Karpas-422 (cell line): Measurements from ENCODE around the gene EEFSEC. TPM values are rescaled to one million over a fixed set of nuclear protein-coding genes. Genes with fewer than 3 reads are reported as not detected.

Experiments
- DNase-seq: peaks from one replicate; pipeline ENCODE4 v3.0.0-alpha.2; 2015
- H2AFZ ChIP-seq: fragments of 200-600 bp; sonication (generic); 2 replicates; pipeline ENCODE4 v1.6.1; 2014; ENCODE audit warnings: antibody characterized with exemption, low read length, mixed read lengths
- H3K27ac ChIP-seq: fragments of 200-600 bp; sonication (generic); 2 replicates; pipeline ENCODE4 v1.5.1; 2014; ENCODE audit warnings: mild to moderate bottlenecking, low read length, moderate library complexity
- H3K27me3 ChIP-seq: fragments of 200-600 bp; sonication (generic); 2 replicates; pipeline ENCODE4 v1.6.1; 2014; ENCODE audit warnings: low read length, mixed read lengths
- H3K36me3 ChIP-seq: fragments of 200-600 bp; sonication (generic); 2 replicates; pipeline ENCODE4 v1.6.1; 2014; ENCODE audit warnings: low read length, mixed read lengths; ENCODE audit not compliant: insufficient read depth
- H3K4me1 ChIP-seq: fragments of 200-600 bp; sonication (generic); 2 replicates; pipeline ENCODE4 v1.6.1; 2014; ENCODE audit warnings: mild to moderate bottlenecking, low read length, mixed read lengths
- H3K4me2 ChIP-seq: fragments of 200-600 bp; sonication (generic); 2 replicates; pipeline ENCODE4 v1.6.1; 2014; ENCODE audit warnings: low read length, low read depth, mild to moderate bottlenecking; ENCODE audit not compliant: poor library complexity, severe bottlenecking
- H3K4me3 ChIP-seq: fragments of 200-600 bp; sonication (generic); 2 replicates; pipeline ENCODE4 v1.5.1; 2014; ENCODE audit warnings: mild to moderate bottlenecking, antibody characterized with exemption, low read length, mixed read lengths
- H3K79me2 ChIP-seq: fragments of 200-600 bp; sonication (generic); 2 replicates; pipeline ENCODE4 v1.6.1; 2014; ENCODE audit warnings: mild to moderate bottlenecking, low read length, mixed read lengths
- H3K9ac ChIP-seq: fragments of 200-600 bp; sonication (generic); 2 replicates; pipeline ENCODE4 v1.6.0; 2014; ENCODE audit warnings: low read length
- H3K9me2 ChIP-seq: fragments of 200-600 bp; sonication (generic), shearing (Covaris generic); replicated peaks from 2 replicates; pipeline ENCODE4 v1.6.0; 2014; ENCODE audit warnings: mild to moderate bottlenecking, low read length, moderate library complexity; ENCODE audit not compliant: insufficient read depth
- H3K9me3 ChIP-seq: fragments of 300-700, 200-600 bp; sonication (generic); 2 replicates; pipeline ENCODE4 v1.6.1; 2014; ENCODE audit warnings: low read length, mixed read lengths
- H4K20me1 ChIP-seq: fragments of 200-600 bp; sonication (generic); 2 replicates; pipeline ENCODE4 v1.6.1; 2014; ENCODE audit warnings: mild to moderate bottlenecking, antibody characterized with exemption, low read length, low read depth; ENCODE audit not compliant: insufficient read depth
- total RNA-seq: library from RNA; depleted of rRNA; stranded (reverse); fragments of >200 nt; shearing (Covaris generic); gene quantifications from 2 replicates; pipeline ENCODE4 v1.2.3, GENCODE V29; 2014; ENCODE audit warnings: low replicate concordance

EEFSEC gene
- total RNA-seq, 1 experiment from 2014 or later: 10.1 TPM

- Histone ChIP-seq H3K9ac (no peak overlapping the region), H3K79me2 (peaks cover 92% of the 10 kb centered on the region), H3K27me3 (no peaks in the 10 kb centered on the region), H2AFZ (no peak overlapping the region), H3K4me2 (no peak overlapping the region), H3K36me3 (peaks cover 4% of the 10 kb centered on the region; the same call in 1 of the 2 replicates), H3K4me1 (peaks cover 18% of the 10 kb centered on the region), H3K27ac (no peak overlapping the region), H4K20me1 (peaks cover 5% of the 10 kb centered on the region; the same call in 1 of the 2 replicates), H3K4me3 (no peak overlapping the region), H3K9me2 (no peaks in the 10 kb centered on the region), H3K9me3 (no peaks in the 10 kb centered on the region)
- no peak for DNase-seq
Measured at GRCh38 chr3:128163432-128163831, 10.2 kb downstream of the EEFSEC start.

GRCh38 chr3:128166971-128167453 is 13.7 kb downstream of the EEFSEC start:
- Histone ChIP-seq H3K4me1 (peaks cover 22% of the 10 kb centered on the region), H4K20me1 (peaks cover 5% of the 10 kb centered on the region; the same call in 1 of the 2 replicates), H3K36me3 (0 out of 2 replicates have a peak, but pooled peaks cover 4% of the 10 kb centered on the region), H3K9me2 (no peaks in the 10 kb centered on the region), H3K9ac (no peak overlapping the region), H2AFZ (no peak overlapping the region), H3K4me2 (no peak overlapping the region), H3K4me3 (no peak overlapping the region), H3K9me3 (no peaks in the 10 kb centered on the region), H3K27ac (no peak overlapping the region), H3K27me3 (no peaks in the 10 kb centered on the region), H3K79me2 (peaks cover 84% of the 10 kb centered on the region)
- DNase-seq: no peak

- Histone ChIP-seq H3K9ac (no peak overlapping the region), H3K79me2 (peaks cover 83% of the 10 kb centered on the region)
- DNase-seq: no peak
Measured at GRCh38 chr3:128167646-128167972, 14.3 kb downstream of the EEFSEC start.

GRCh38 chr3:128167973-128168674 is 14.8 kb downstream of the EEFSEC start:
- no peak overlapping the region for H3K4me2 ChIP-seq
- DNase-seq: no peak
- H3K9me2 ChIP-seq: no peaks in the 10 kb centered on the region
- no peaks in the 10 kb centered on the region for H3K36me3 ChIP-seq
- peaks cover 5% of the 10 kb centered on the region; the same call in 1 of the 2 replicates for H4K20me1 ChIP-seq
- no peak overlapping the region for H3K27ac ChIP-seq
- H3K27me3 ChIP-seq: no peaks in the 10 kb centered on the region
- no peaks in the 10 kb centered on the region for H3K9me3 ChIP-seq
- peaks cover 19% of the 10 kb centered on the region for H3K4me1 ChIP-seq
- H3K9ac ChIP-seq: no peak overlapping the region
- H3K4me3 ChIP-seq: no peak overlapping the region
- peaks cover 83% of the 10 kb centered on the region for H3K79me2 ChIP-seq
- H2AFZ ChIP-seq: no peak overlapping the region

More at GRCh38 chr3:128167646-128167972, 14.3 kb downstream of the EEFSEC start:
- H2AFZ ChIP-seq: no peak overlapping the region
- no peaks in the 10 kb centered on the region for H3K36me3 ChIP-seq
- no peaks in the 10 kb centered on the region for H3K9me2 ChIP-seq
- H3K4me2 ChIP-seq: no peak overlapping the region
- peaks cover 5% of the 10 kb centered on the region; the same call in 1 of the 2 replicates for H4K20me1 ChIP-seq
- no peaks in the 10 kb centered on the region for H3K27me3 ChIP-seq
- H3K4me3 ChIP-seq: no peak overlapping the region
- H3K4me1 ChIP-seq: peaks cover 19% of the 10 kb centered on the region
- H3K9me3 ChIP-seq: no peaks in the 10 kb centered on the region
- H3K27ac ChIP-seq: no peak overlapping the region

GRCh38 chr3:128168836-128169235 is 15.6 kb downstream of the EEFSEC start:
- H3K4me1 ChIP-seq: peaks cover 19% of the 10 kb centered on the region
- H3K27ac ChIP-seq: no peak overlapping the region
- H3K9ac ChIP-seq: no peak overlapping the region
- no peak overlapping the region for H3K4me3 ChIP-seq
- no peak overlapping the region for H3K4me2 ChIP-seq
- H3K27me3 ChIP-seq: no peaks in the 10 kb centered on the region
- H3K9me2 ChIP-seq: no peaks in the 10 kb centered on the region
- H2AFZ ChIP-seq: no peak overlapping the region
- H3K36me3 ChIP-seq: no peaks in the 10 kb centered on the region
- no peaks in the 10 kb centered on the region for H3K9me3 ChIP-seq
- H4K20me1 ChIP-seq: peaks cover 5% of the 10 kb centered on the region; the same call in 1 of the 2 replicates
- peaks cover 80% of the 10 kb centered on the region for H3K79me2 ChIP-seq
- no peak for DNase-seq

- DNase-seq: no peak
- peaks cover 26% of the 10 kb centered on the region for H3K4me1 ChIP-seq
- H3K4me3 ChIP-seq: no peak overlapping the region
- H3K27me3 ChIP-seq: no peaks in the 10 kb centered on the region
- peaks cover 75% of the 10 kb centered on the region for H3K79me2 ChIP-seq
- H3K36me3 ChIP-seq: no peaks in the 10 kb centered on the region
- H3K4me2 ChIP-seq: no peak overlapping the region
- H3K27ac ChIP-seq: no peak overlapping the region
- no peak overlapping the region for H3K9ac ChIP-seq
- no peak overlapping the region for H2AFZ ChIP-seq
- no peaks in the 10 kb centered on the region for H3K9me2 ChIP-seq
- H4K20me1 ChIP-seq: peaks cover 5% of the 10 kb centered on the region; the same call in 1 of the 2 replicates
- no peaks in the 10 kb centered on the region for H3K9me3 ChIP-seq
Measured at GRCh38 chr3:128170866-128171516, 17.7 kb downstream of the EEFSEC start.

- no peak overlapping the region for H2AFZ ChIP-seq
- peaks cover 77% of the 10 kb centered on the region for H3K79me2 ChIP-seq
- no peaks in the 10 kb centered on the region for H4K20me1 ChIP-seq
- no peaks in the 10 kb centered on the region for H3K9me2 ChIP-seq
- no peaks in the 10 kb centered on the region for H3K9me3 ChIP-seq
- no peak overlapping the region for H3K4me2 ChIP-seq
- no peak overlapping the region for H3K4me3 ChIP-seq
- no peak overlapping the region for H3K9ac ChIP-seq
- no peaks in the 10 kb centered on the region for H3K27me3 ChIP-seq
- no peaks in the 10 kb centered on the region for H3K36me3 ChIP-seq
- H3K27ac ChIP-seq: no peak overlapping the region
- peaks cover 32% of the 10 kb centered on the region for H3K4me1 ChIP-seq
- no peak for DNase-seq
Measured at GRCh38 chr3:128173200-128173599, 19.9 kb downstream of the EEFSEC start.

GRCh38 chr3:128173849-128174248 is 20.6 kb downstream of the EEFSEC start:
- no peaks in the 10 kb centered on the region for H3K9me2 ChIP-seq
- peaks cover 77% of the 10 kb centered on the region for H3K79me2 ChIP-seq
- H3K27me3 ChIP-seq: no peaks in the 10 kb centered on the region
- no peak overlapping the region for H3K4me2 ChIP-seq
- no peak overlapping the region for H2AFZ ChIP-seq
- H3K9ac ChIP-seq: no peak overlapping the region
- H3K4me1 ChIP-seq: peaks cover 32% of the 10 kb centered on the region
- DNase-seq: no peak
- no peak overlapping the region for H3K4me3 ChIP-seq
- H3K9me3 ChIP-seq: no peaks in the 10 kb centered on the region
- no peaks in the 10 kb centered on the region for H3K36me3 ChIP-seq
- no peak overlapping the region for H3K27ac ChIP-seq
- H4K20me1 ChIP-seq: no peaks in the 10 kb centered on the region
